Measurements from ENCODE around the gene ARID1A. TPM values are rescaled to one million over a fixed set of nuclear protein-coding genes. Genes with fewer than 3 reads are reported as not detected.

Gene ARID1A
- polyA plus RNA-seq, 2 of the 4 experiments (the other 2 are of a cell fraction): 17.4 to 21.4 TPM

GRCh38 chr1:26726784-26727183, 31.0 kb downstream of the ARID1A start (continued):
- no peak for TF ChIP-seq CTCF (IDR thresholded peaks at IDR 0.05)
- no peak for TF ChIP-seq RCOR1 (IDR thresholded peaks at IDR 0.05; ENCODE audit: low read depth, low read length)
- TF ChIP-seq MAZ (IDR thresholded peaks at IDR 0.05; ENCODE audit: borderline replicate concordance, low read depth, low read length): no peak
- no peak for TF ChIP-seq HOXB13 (CRISPR knock-in tag; IDR thresholded peaks at IDR 0.05; ENCODE audit: low read depth)
- no peak for TF ChIP-seq MAFK (IDR thresholded peaks at IDR 0.05; ENCODE audit: partially characterized antibody)
- TF ChIP-seq RAD21 (conservative IDR thresholded peaks at IDR 0.05 in 1 of 2, IDR thresholded peaks at IDR 0.05 in 1 of 2): no peak

- TF ChIP-seq USF2 (IDR thresholded peaks at IDR 0.05) (no peak), PBX3 (IDR thresholded peaks at IDR 0.05) (no peak), ATOH8 (CRISPR knock-in tag; IDR thresholded peaks at IDR 0.05; ENCODE audit: low read depth) (no peak), ZNF302 (CRISPR knock-in tag; IDR thresholded peaks at IDR 0.05) (no peak), SMC3 (IDR thresholded peaks at IDR 0.05) (no peak), JUNB (IDR thresholded peaks at IDR 0.05) (no peak), HOXB13 (CRISPR knock-in tag; IDR thresholded peaks at IDR 0.05; ENCODE audit: low read depth) (no peak), REST (IDR thresholded peaks at IDR 0.05) (no peak), TFCP2L1 (CRISPR knock-in tag; IDR thresholded peaks at IDR 0.05) (no peak), RFX5 (IDR thresholded peaks at IDR 0.05) (no peak), PHF8 (IDR thresholded peaks at IDR 0.05; ENCODE audit: borderline replicate concordance, low read depth) (no peak), HMGXB4 (CRISPR knock-in tag; IDR thresholded peaks at IDR 0.05; ENCODE audit: borderline replicate concordance) (no peak), ZFP36 (IDR thresholded peaks at IDR 0.05; ENCODE audit: borderline replicate concordance, partially characterized antibody) (no peak), POLR2AphosphoS2 (conservative IDR thresholded peaks at IDR 0.05; ENCODE audit: low read length) (no peak), HOXB5 (CRISPR knock-in tag; IDR thresholded peaks at IDR 0.05) (no peak), KDM5A (IDR thresholded peaks at IDR 0.05) (no peak), EHF (CRISPR knock-in tag; IDR thresholded peaks at IDR 0.05) (no peak)
- no peak for ATAC-seq
- Histone ChIP-seq H3K4me1 (peaks cover 56% of the 10 kb centered on the region), H3K9me3 (no peaks in the 10 kb centered on the region), H3K4me3 (no peak overlapping the region), H3K27ac (no peak overlapping the region), H3K4me2 (no peak overlapping the region)
- ChIA-PET POLR2A (no interaction called here), CTCF (interaction anchor here (0.9 to 2.1 kb wide), 5 partner anchors 8 to 61 kb away, joined by 3 to 5 read pairs (median 5); no protein-coding TSS in a partner anchor)
- no peak for FAIRE-seq
- DNase-seq (ENCODE audit: low read depth in 1 of 2, low spot score in 1 of 2): no peak
Measured at GRCh38 chr1:26727476-26727875, 31.7 kb downstream of the ARID1A start.
